Upper lobe of left lung (tissue), 4 donors: ENCODE measurements around the gene TOGARAM2.

Experiments
- CTCF ChIP-seq, 6 experiments: fragments of 450-650 bp in 4 of 6; fragments of 200-600 bp in 2 of 6; sonication (generic) in 2 of 6; IDR thresholded peaks; one replicate each; pipeline ENCODE4 v1.5.1; 2016 to 2019; ENCODE audit warnings: antibody characterized with exemption in 6 of 6
- POLR2A ChIP-seq, 4 donors: fragments of 450-650 bp; IDR thresholded peaks; one replicate each; pipeline ENCODE4 v1.5.1; 2016 to 2017; ENCODE audit warnings: antibody characterized with exemption in 4 of 4, mild to moderate bottlenecking in 2 of 4
- POLR2AphosphoS5 ChIP-seq, 2 donors: sonication (generic); formaldehyde crosslinking; IDR thresholded peaks; one replicate each; pipeline ENCODE4 v1.5.1; 2017; ENCODE audit warnings: antibody characterized with exemption in 2 of 2

- TF ChIP-seq CTCF (IDR thresholded peaks at IDR 0.05) = no peak
- no peak for TF ChIP-seq POLR2A (IDR thresholded peaks at IDR 0.05)
- TF ChIP-seq POLR2AphosphoS5 (IDR thresholded peaks at IDR 0.05) = no peak
Observed at GRCh38 chr2:28994679-28995078, 13.6 kb downstream of the TOGARAM2 start.
